Mucosa of descending colon (tissue), 3 donors: ENCODE measurements around the gene PHF14. TPM values are rescaled to one million over a fixed set of nuclear protein-coding genes. Genes with fewer than 3 reads are reported as not detected.

ENCODE experiments used
- ATAC-seq: fragments of 200-7000 bp; cut with Tn5 transposase; one replicate; pipeline ENCODE4 v1.9.1; 2020; ENCODE audit warnings: mild to moderate bottlenecking, moderate library complexity
- DNase-seq, 3 donors: peaks; one replicate each; pipeline ENCODE4 v3.0.0-alpha.2; 2020
- H3K36me3 ChIP-seq: fragments of 200-600 bp; one replicate; pipeline ENCODE4 v1.8.0; 2021; ENCODE audit warnings: low read depth, mild to moderate bottlenecking
- H3K4me1 ChIP-seq: fragments of 200-600 bp; one replicate; pipeline ENCODE4 v1.8.0; 2021; ENCODE audit warnings: low read depth, mild to moderate bottlenecking
- H3K4me3 ChIP-seq: fragments of 200-600 bp; one replicate; pipeline ENCODE4 v1.8.0; 2021; ENCODE audit warnings: mild to moderate bottlenecking
- H3K9me3 ChIP-seq: fragments of 200-600 bp; one replicate; pipeline ENCODE4 v1.8.0; 2021; ENCODE audit warnings: mild to moderate bottlenecking
- intact Hi-C, 2 donors: fragments of 100-400 bp; cut with DNase I in 1 of 2; cut with micrococcal nuclease in 1 of 2; formaldehyde crosslinking; loops; one replicate each; pipeline versions ENCODE4 v1.11.0 to v1.11.1; 2022; cut with DNase I, micrococcal nuclease
- total RNA-seq, 3 donors: library from RNA; stranded (reverse); fragmentation: NEBNext Ultra II Directional in 2 of 3; extraction: Animal tissue kit (Norgen Biotek cat#: 25700) in 2 of 3; gene quantifications; one replicate each; pipeline versions ENCODE4 v1.2.1 to v1.2.4, GENCODE V29; 2021 to 2023
- TF ChIP-seq, protein P1 (sequence below): fragments of 200-600 bp; IDR thresholded peaks from one replicate; pipeline ENCODE4 v1.8.0; 2022; ENCODE audit warnings: antibody characterized with exemption, mild to moderate bottlenecking
- donor health status: DM: no; HTN: no; CAD: no; lungs with moderate emphysema.
- donor health status: DM: no; HTN: no; CAD: no.
- donor health status: DM: no; HTN: yes; CAD: no.

Gene PHF14
- total RNA-seq, 3 donors from 2014 or later: 30.8 to 31.9 (median 31.7) TPM

DNA sequence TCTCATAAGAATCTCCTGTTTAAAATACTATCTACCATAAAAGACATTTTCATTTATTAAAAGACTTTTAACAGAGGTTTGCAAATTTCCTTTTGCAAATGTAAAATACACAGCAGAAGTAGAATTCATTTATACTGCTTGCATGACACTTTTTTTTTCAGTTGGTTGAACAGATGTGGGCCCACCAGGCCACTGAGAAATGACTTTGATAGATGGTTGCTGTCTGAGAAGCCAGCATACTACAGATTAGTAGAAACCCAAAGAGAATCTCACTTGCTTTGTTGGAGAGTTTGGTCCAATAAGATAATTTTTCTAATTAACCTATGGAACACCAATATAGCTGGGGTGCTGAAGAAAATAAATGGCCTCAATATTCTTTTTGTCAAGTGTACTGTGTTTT lies 66.3 kb downstream of the PHF14 start:
- no peak overlapping the region for H3K4me3 ChIP-seq
- intact Hi-C loops: no loop called here
- no peak for ATAC-seq
- no peaks in the 10 kb centered on the region for H3K9me3 ChIP-seq
- no peak for DNase-seq
- no peaks in the 10 kb centered on the region for H3K36me3 ChIP-seq
- H3K4me1 ChIP-seq: no peaks in the 10 kb centered on the region
- TF ChIP-seq, protein P1, sequence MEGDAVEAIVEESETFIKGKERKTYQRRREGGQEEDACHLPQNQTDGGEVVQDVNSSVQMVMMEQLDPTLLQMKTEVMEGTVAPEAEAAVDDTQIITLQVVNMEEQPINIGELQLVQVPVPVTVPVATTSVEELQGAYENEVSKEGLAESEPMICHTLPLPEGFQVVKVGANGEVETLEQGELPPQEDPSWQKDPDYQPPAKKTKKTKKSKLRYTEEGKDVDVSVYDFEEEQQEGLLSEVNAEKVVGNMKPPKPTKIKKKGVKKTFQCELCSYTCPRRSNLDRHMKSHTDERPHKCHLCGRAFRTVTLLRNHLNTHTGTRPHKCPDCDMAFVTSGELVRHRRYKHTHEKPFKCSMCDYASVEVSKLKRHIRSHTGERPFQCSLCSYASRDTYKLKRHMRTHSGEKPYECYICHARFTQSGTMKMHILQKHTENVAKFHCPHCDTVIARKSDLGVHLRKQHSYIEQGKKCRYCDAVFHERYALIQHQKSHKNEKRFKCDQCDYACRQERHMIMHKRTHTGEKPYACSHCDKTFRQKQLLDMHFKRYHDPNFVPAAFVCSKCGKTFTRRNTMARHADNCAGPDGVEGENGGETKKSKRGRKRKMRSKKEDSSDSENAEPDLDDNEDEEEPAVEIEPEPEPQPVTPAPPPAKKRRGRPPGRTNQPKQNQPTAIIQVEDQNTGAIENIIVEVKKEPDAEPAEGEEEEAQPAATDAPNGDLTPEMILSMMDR: no peak

- Histone ChIP-seq H3K4me1 (no peaks in the 10 kb centered on the region), H3K4me3 (no peak overlapping the region), H3K9me3 (no peaks in the 10 kb centered on the region), H3K36me3 (no peaks in the 10 kb centered on the region)
- intact Hi-C loops: no loop called here
- DNase-seq (no peak), ATAC-seq (no peak)
- TF ChIP-seq, protein P1: no peak
Measured at GRCh38 chr7:11054033-11054432, 80.4 kb downstream of the PHF14 start.

- TF ChIP-seq, protein P1: no peak
- Histone ChIP-seq H3K4me3 (no peak overlapping the region), H3K4me1 (no peaks in the 10 kb centered on the region), H3K9me3 (no peaks in the 10 kb centered on the region), H3K36me3 (no peaks in the 10 kb centered on the region)
- no peak for ATAC-seq
- intact Hi-C loops: no loop called here
- no peak for DNase-seq
Measured at GRCh38 chr7:11060893-11061292, 87.2 kb downstream of the PHF14 start.

- ATAC-seq: no peak
Measured at GRCh38 chr7:11062110-11062509, 88.4 kb downstream of the PHF14 start.

GRCh38 chr7:11069591-11069990 lies 95.9 kb downstream of the PHF14 start:
- TF ChIP-seq, protein P1: no peak
- DNase-seq: no peak
- no peak for ATAC-seq
- Histone ChIP-seq H3K9me3 (no peaks in the 10 kb centered on the region), H3K4me1 (no peaks in the 10 kb centered on the region), H3K4me3 (no peak overlapping the region), H3K36me3 (no peaks in the 10 kb centered on the region)
- intact Hi-C loops: no loop called here

More at GRCh38 chr7:11062110-11062509, 88.4 kb downstream of the PHF14 start:
- Histone ChIP-seq H3K9me3 (no peaks in the 10 kb centered on the region), H3K4me3 (no peak overlapping the region), H3K36me3 (no peaks in the 10 kb centered on the region), H3K4me1 (no peaks in the 10 kb centered on the region)
- no peak for DNase-seq
- intact Hi-C loops: no loop called here
- TF ChIP-seq, protein P1: no peak

- Histone ChIP-seq H3K36me3 (no peaks in the 10 kb centered on the region), H3K4me3 (no peak overlapping the region), H3K9me3 (no peaks in the 10 kb centered on the region), H3K4me1 (no peaks in the 10 kb centered on the region)
- DNase-seq (no peak), ATAC-seq (no peak)
- TF ChIP-seq, protein P1: no peak
- intact Hi-C loops: no loop called here
Measured at GRCh38 chr7:11077816-11078215, 104.1 kb downstream of the PHF14 start.
